Vagina (tissue), 2 donors: ENCODE results near the gene NTN4. TPM values are rescaled to one million over a fixed set of nuclear protein-coding genes. Genes with fewer than 3 reads are reported as not detected.

Experiments used
- DNase-seq, 2 donors: peaks; one replicate each; pipeline ENCODE4 v3.0.0-alpha.2; 2017; ENCODE audit errors: extremely low spot score in 2 of 2
- H3K27ac ChIP-seq: fragments of 200-600 bp; sonication (generic); one replicate; pipeline ENCODE4 v1.5.1; 2019
- H3K27me3 ChIP-seq: fragments of 200-600 bp; sonication (generic); one replicate; pipeline ENCODE4 v1.5.1; 2019
- H3K36me3 ChIP-seq, 2 donors: fragments of 200-600 bp; sonication (generic); one replicate each; pipeline ENCODE4 v1.5.1; 2017 to 2019
- H3K4me1 ChIP-seq: fragments of 200-600 bp; sonication (generic); one replicate; pipeline ENCODE4 v1.5.1; 2019
- H3K4me3 ChIP-seq, 2 donors: fragments of 200-600 bp; sonication (generic); 1 replicate in 1 of 2; 2 replicates in 1 of 2; pipeline ENCODE4 v1.5.1; 2016 to 2019
- H3K9me3 ChIP-seq: fragments of 200-600 bp; sonication (generic); one replicate; pipeline ENCODE4 v1.5.1; 2019
- CTCF ChIP-seq, 3 experiments: fragments of 450-650 bp in 2 of 3; fragments of 200-600 bp in 1 of 3; sonication (generic) in 1 of 3; IDR thresholded peaks; one replicate each; pipeline ENCODE4 v1.5.1; 2017 to 2019; ENCODE audit warnings: antibody characterized with exemption in 3 of 3, mild to moderate bottlenecking in 2 of 3, moderate library complexity in 2 of 3
- POLR2A ChIP-seq, 2 donors: fragments of 450-650 bp; IDR thresholded peaks; one replicate each; pipeline ENCODE4 v1.6.1; 2017; ENCODE audit warnings: antibody characterized with exemption in 2 of 2, mild to moderate bottlenecking in 2 of 2, moderate library complexity in 2 of 2
- POLR2AphosphoS5 ChIP-seq, 2 donors: sonication (generic); formaldehyde crosslinking; IDR thresholded peaks; one replicate each; pipeline ENCODE4 v1.9.0; 2017; ENCODE audit warnings: antibody characterized with exemption in 2 of 2, mild to moderate bottlenecking in 2 of 2, low read depth in 1 of 2; ENCODE audit not compliant: insufficient read depth in 1 of 2
- intact Hi-C: fragments of 100-400 bp; cut with DNase I; formaldehyde crosslinking; loops from one replicate; pipeline ENCODE4 v1.15.1; 2023
- total RNA-seq: library from RNA; depleted of rRNA; stranded (reverse); fragments of >200 nt; gene quantifications from one replicate; pipeline ENCODE4 v1.2.3, GENCODE V29; 2016

NTN4 gene
- total RNA-seq, 1 donor from 2014 or later, result 21.9 TPM

DNA sequence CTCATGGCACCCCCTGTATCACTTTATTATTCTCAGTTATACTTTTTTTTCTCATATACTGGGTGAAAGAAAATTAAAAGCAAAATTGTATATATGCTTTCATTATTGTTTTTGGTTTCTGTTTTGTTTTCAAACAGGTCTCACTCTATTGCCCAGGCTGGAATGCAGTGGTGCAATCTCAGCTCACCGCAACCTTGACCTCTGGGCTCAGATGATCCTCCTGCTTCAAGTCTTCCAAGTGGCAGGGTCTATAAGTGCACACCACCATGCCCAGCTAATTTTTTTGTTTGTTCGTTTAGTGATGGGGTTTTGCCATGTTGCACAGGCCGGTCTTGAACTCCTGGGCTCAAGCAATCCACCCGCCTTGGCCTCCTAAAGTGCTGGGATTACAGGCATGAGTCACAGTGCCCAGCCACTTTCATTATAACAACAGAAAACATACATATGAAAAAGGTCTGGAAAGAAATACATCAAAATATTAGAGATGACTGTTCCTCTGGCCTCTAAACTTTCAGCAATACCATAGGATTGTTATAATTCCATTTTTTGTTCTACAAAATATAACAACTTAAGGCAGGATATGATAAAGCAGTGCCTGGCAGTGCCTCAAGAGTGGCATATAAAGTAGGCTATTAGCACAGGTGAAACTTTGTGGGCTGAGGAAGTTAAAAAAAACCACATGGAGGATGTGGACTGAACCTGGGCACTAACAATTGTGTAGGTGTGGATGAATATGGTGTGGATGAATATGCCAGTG is 5.8 kb upstream of the NTN4 start:
- Histone ChIP-seq H3K27ac (no peak overlapping the region), H3K36me3 (no peaks in the 10 kb centered on the region), H3K4me1 (no peaks in the 10 kb centered on the region), H3K4me3 (no peak overlapping the region), H3K9me3 (no peaks in the 10 kb centered on the region), H3K27me3 (no peaks in the 10 kb centered on the region)
- intact Hi-C loops, result no loop called here
- no peak for TF ChIP-seq POLR2A (IDR thresholded peaks at IDR 0.05)
- no peak for TF ChIP-seq CTCF (IDR thresholded peaks at IDR 0.05)
- no peak for TF ChIP-seq POLR2AphosphoS5 (IDR thresholded peaks at IDR 0.05; ENCODE audit: insufficient read depth in 1 of 2, low read depth in 1 of 2)
- DNase-seq, result no peak

GRCh38 chr12:95790917-95791849 is 619 bp upstream of the NTN4 start:
- peak overlapping the region; percentile 66 to 92 for H3K4me3 ChIP-seq
- no peak for TF ChIP-seq POLR2A (IDR thresholded peaks at IDR 0.05)
- no peak for TF ChIP-seq CTCF (IDR thresholded peaks at IDR 0.05)
- peak in 1 of 2 donors; percentile 31 for TF ChIP-seq POLR2AphosphoS5 (IDR thresholded peaks at IDR 0.05; ENCODE audit: insufficient read depth in 1 of 2, low read depth in 1 of 2)
- H3K4me1 ChIP-seq, result peaks cover 23% of the 10 kb centered on the region
- no peaks in the 10 kb centered on the region for H3K27me3 ChIP-seq
- intact Hi-C loops, result no loop called here
- H3K9me3 ChIP-seq, result no peaks in the 10 kb centered on the region
- no peak for DNase-seq
- no peaks in the 10 kb centered on the region for H3K36me3 ChIP-seq
- peak overlapping the region; percentile 91 for H3K27ac ChIP-seq

DNA sequence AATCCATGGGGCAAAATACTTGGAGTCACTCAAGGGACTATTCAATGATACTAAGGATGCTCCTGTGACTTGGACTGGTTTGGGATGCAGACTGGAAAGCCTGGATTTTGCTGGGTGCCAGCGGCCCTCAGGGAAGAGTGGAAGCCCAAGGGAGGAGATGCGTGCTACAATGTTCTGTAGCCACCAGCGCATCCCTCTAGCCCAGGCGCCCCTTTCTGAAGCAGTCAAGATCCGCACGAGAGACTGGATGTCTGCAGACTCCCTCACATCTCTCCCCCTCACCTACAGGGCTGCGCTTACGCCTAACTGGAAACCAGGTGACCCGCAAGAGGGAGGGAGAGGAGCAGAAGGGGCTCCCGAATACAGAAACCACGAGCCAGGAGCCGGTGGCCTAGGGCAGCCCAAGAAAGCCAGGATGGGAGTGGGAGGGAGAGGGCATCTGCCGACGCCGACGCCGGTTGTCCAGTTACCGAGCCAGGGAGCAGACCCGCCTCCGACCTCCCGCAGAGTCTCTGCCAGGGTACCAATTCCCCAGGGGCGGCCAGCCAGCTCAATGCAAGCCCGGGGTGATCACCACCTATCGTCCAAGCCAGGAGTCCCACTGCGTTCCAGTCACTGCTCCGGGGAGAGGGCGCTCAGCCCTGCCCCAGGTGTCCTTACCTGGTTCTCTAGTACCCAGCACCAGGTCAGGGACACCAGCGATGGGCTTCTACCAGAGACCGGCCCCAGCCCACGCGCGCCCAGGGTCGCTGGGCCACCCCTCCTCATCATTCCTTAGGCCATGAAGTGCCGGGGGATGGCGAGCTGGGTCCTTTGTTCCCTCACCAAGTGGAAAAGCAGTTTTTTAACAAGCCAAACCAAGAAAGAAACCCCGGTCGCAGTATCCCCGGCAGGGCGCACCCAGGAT is 1.2 kb downstream of the NTN4 start:
- Histone ChIP-seq H3K36me3 (no peaks in the 10 kb centered on the region), H3K4me3 (peak overlapping the region; percentile 66 to 92), H3K27ac (peak overlapping the region; percentile 91), H3K4me1 (peaks cover 33% of the 10 kb centered on the region), H3K9me3 (no peaks in the 10 kb centered on the region), H3K27me3 (no peaks in the 10 kb centered on the region)
- intact Hi-C loops, result no loop called here
- TF ChIP-seq CTCF (IDR thresholded peaks at IDR 0.05) (no peak), POLR2AphosphoS5 (IDR thresholded peaks at IDR 0.05; ENCODE audit: insufficient read depth in 1 of 2, low read depth in 1 of 2) (peak in 1 of 2 donors; percentile 20)
- no peak for DNase-seq

DNA sequence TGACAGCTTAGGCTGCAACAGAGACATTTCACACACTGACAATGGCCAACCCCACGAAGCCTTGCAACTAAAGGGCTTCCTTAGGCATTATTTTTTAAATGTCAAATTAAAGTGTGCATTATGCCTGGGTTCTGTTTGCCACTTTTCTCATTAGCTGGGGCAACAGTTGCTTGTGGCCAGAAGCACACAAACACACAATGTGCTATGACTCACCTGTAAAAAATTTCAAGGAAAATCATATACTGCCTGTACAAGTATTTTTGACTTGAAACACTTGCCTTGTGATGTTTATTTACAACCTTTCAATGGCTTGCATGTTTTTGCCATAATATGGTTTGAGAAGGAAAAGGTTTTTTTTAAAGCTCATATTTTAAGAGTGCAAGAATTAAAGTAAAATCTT is 1.9 kb downstream of the NTN4 start:
- DNase-seq, result no peak
- H3K27ac ChIP-seq, result no peak overlapping the region
- peaks cover 36% of the 10 kb centered on the region for H3K4me1 ChIP-seq
- no peaks in the 10 kb centered on the region for H3K9me3 ChIP-seq
- H3K4me3 ChIP-seq, result peak overlapping the region in 1 of 2 donors; percentile 66
- TF ChIP-seq POLR2AphosphoS5 (IDR thresholded peaks at IDR 0.05; ENCODE audit: insufficient read depth in 1 of 2, low read depth in 1 of 2) (no peak), POLR2A (IDR thresholded peaks at IDR 0.05) (no peak), CTCF (IDR thresholded peaks at IDR 0.05) (no peak)
- H3K27me3 ChIP-seq, result no peaks in the 10 kb centered on the region
- no peaks in the 10 kb centered on the region for H3K36me3 ChIP-seq
- intact Hi-C loops, result no loop called here
